GF-D8 (cell line): ENCODE data around the gene DIO3.

ENCODE experiments used
- DNase-seq: peaks from one replicate; lab custom pipeline; 2025; lab: John Stamatoyannopoulos, UW

Gene DIO3

DNA sequence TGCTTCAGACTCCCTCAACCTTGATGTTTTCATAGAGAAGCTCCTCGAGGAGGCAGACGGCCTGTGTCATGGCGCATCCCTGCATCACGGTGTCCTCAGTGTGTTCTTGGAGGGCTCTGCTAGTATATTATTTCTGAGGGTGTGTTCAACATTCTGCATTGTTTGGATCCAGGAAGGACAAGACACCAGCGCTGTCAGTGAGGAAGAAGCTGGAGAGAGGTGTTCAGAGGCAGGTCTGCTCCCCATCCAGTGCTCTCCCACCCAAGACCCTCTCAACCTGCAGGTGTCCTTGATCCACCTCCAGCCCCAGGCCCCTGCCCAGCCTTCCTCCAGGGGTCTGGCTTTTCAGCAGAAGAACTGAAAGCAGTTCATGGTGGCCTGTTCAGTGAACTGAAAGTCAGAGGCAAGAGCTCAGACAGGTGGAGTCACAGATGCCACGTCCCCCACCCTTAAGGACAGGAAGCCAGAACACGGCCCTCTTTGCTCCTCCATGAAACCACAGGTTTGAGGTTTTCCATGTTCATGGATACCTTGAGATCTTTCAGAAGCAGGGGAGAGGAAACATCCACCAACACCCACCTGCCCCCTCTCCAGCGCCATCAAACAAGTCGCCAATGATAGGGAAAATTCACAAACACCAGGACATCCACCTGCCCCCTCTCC is 37.4 kb downstream of the DIO3 start:
- DNase-seq = no peak

DNA sequence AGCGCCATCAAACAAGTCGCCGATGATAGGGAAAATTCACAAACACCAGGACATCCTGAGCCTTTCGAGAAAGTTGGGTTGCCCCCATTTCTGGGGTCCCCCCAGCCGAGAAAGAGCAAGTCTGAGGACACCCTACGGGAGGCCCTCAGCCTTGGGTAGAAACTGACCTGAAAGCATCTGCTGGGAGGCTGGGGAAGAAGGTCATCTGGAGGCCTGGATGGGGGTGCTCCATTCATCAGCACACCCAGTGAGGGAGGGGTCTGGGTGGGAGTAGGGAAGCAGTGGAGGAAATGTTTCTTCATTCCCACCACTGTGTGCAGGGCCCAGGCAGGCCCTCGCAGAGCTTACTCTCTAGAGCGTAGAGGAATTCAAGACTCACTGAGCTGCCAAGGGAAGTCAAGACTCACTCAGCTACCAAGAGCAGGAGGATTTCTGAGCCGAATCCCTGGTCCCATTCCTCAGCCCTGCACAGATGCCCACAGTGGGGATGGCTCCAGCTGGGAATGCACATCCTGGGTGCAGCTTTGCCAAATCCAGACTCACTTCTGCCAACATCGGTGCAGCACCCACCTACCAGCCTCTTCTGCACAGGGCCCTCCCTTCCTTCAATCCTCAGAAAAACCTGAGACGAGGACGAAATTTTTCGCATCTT is 38.1 kb downstream of the DIO3 start:
- DNase-seq = no peak

DNA sequence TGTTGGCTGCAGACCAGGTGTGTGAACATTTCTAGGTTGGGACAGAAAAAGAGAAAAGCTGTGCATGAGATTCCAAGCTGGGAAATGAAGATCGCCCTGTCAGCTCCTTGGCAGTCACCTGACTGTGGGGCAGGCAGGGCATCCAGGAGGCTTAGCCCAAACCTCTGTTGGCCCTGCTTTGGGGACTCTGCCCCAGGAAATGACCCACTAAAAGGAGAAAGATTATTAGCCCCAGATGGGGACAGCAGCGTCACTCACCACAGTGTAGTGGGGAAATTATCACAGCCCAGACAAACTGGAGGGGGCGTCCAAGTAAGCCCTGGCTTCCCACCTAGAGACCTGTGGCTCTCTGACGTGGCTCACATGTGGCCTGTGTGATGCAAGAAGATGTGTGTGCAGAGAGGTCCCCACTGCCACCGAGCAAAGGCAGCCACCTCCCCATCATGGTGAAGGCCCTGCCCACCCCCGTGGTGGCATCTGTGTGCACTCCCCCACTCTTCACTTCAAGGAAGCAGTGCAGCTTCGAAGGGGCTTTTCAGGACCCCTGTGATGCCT is 39.1 kb downstream of the DIO3 start:
- no peak for DNase-seq

DNA sequence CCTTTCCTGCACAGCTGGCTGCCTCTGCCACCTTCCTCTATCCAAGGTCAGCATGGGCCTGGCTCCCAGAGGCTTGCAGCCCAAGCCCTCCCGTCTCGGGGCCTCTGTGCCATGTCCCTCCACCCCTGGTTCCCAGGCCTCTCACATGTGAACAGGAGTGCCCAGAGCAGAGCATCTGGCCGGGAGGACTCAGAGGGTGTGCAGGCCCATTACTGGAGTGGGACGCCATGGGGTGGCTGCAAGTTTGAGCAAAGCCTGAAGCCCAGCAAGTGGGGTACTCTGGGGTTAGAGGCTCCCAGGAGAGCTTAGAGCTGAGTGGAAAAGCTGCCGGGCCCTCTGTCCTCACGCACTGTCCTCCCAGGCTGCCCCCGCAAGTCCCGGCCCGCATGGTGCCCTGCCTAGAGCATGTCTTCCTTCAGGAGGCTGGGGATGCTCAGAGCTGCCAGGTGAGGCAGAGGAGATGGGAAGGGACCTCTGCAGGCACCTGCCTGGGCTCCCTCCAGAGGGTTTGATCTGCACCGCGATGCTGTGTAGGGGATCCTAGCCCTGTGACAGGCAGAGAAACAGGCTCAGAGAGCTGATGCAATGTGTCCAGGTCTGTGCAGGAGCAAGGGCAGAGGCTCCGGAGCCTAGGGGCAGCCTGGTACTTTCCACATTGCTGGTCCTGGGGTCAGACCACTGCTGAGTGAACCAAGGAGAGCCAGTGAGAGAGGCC is 39.8 kb downstream of the DIO3 start:
- DNase-seq = no peak

DNA sequence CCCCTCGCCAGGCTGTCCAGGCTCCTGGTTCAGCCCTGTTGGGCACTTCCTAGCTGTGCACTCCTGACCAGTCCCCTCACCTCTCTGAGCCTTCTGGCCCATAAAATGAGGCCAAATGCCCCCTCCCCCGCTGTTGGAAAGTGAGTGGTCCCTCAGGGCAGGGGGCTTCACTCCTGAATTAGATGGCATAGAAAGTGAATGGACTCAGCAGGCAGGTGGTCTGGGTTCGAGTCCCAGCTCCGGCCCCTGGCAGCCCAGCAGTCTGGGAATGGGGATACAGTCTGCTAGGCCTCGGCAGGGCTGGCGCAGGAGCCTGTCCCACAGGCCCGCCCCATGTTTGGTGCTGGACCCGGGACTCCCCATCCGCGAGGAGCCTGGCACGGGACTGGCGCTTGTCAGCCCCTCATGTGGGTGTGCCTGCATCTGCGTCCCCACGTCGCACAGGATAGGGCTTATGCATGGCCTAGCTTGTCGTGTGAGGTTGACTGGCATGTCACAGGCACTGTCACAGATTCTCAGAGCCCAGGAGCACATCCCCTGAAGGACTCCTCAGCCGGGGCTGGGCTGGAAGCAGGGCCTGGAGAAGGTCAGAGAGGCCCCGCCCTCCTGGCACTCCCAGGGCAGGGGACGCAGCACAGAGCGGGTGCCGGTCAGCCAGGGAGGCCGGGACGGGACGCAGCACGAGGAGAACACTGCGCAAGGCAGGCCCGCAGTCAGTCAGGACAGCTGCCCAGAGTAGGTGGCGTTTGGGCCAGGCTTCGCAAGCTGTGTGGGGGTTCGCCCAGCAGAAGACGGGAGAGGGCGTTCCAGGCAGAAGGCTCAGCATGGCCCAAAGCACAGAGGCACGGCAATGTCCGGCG is 40.5 kb downstream of the DIO3 start:
- DNase-seq = no peak

DNA sequence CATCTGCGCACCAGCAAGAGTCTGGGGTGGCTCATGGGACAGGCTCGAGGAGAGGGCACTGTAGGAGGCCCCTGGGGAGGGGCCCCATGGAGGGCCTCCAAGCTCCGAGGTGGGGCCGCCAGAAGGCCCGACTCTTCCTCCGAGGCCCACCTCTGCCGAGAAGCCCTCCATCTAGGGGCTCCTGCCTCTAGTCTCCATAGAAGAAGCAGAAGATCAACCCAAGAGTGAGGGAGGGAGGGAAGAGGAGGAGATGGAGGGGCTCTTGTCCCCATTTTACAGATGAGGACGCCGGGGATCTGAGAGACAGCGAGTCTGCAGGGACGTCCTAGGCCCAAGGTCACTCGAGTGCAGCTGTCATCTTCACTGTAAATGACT is 41.2 kb downstream of the DIO3 start:
- no peak for DNase-seq

DNA sequence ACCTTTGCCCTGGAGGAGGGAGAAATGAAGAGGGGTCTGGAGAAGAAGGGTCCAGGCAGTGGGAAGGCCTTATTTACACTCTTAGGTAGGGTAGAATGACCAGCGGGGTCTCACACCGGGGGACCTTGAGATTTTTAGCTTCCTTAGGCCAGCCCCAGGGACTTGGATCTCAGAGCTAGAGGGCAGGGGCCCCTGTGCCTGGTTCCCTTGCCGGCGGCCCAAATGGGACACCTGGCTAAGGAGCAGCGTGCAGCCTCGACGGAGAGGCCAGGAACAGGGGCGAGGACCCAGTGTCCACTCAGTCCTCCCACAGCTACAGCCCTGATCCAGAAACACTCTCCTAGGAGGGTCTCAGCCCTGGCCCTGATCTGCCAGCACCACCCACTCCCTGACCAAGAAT is 41.8 kb downstream of the DIO3 start:
- DNase-seq = no peak

DNA sequence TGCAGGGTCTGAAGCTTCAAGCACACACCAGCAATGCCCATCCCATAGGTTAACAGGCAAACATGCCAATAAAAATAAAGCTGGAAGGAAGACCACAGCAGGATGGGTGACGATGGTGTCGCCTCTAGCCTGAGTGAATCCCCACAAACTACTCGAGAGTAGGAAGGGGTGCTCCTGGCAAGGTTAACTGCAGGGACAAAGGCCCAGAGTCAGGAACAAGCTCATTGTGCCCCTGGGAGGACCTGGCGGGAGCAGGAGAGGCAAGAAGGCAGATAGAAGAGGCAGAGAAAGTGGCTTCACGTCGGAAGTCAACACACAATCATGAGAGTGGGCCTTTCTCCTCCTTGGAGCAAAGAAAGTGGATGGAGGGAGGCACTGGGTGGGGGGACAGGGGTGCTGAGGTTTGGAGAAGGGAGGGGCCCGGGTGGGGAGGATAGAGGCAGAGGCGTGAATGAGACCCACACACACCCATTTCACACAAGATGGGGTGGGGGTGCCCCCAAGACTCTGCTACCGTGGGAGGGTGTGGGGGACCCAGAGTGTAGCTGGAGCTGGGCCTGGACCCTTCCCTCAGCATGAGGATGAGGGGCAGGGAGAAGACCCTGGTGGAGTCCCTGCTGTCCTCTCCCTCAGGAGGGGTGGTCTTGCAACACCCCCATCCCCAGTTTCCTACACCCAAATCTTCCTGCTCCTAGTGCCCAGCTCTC is 43.1 kb downstream of the DIO3 start:
- DNase-seq = no peak

DNA sequence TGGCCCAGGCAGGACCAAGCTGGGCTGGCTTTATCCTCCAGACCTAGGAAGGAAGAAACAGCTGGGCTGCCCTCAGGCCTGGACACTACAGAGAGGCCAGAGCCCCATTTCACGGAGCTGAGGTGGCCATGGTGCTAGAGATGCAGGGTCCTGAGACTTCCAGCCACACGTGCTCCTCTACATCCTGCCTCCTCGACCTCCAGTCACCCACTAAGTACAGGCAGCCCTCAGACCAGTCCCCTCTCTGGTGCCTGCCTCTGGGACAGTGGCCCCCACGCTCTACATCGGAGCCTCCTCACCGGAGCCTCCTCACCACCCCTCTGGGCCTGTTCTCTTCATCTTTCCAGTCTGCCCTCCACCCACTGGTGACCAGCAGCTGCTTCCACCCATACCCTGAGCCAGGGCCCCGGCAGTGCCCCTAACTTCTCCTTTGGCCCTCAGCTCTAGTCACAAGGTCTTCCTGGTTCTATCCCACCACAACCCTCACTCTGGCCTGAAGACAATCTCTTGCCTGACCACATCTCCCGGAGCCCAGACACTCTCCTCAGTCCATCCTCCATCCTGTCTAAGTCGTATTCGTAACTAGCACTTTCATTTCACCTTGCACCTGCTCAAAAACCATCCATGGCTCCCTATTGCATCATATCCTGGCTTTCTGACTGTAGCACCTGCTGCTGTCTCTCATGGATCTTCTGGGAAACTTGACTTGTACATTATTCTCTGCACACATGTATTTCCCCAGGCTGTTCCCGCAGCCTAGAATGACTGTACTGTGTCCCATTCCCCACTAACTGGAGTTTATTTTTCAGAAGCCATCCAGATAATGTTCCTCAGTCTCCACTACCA is 43.9 kb downstream of the DIO3 start:
- DNase-seq = no peak

DNA sequence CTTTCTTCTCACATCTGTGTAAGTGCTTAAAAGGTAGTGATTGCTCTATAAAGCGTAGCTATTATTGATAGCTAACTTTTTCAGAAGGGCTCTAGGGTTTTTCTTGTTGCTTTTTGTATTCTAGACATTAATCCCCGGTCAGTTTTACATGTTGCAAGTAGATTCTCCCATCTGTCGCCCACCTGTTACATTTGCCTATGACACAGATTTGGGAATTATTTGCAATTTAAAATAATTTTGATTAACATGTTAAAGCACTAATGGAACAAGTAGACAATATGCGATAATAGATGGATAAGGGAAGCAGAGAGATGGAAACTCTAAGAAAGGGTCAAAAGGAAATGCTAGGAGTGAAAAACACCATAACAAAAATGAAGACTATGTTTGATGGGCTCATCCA is 44.5 kb downstream of the DIO3 start:
- DNase-seq = no peak
